ENCODE measurements around the gene DNAH5.

Gene DNAH5

GRCh38 chr5:13749766-13750165 lies 194.7 kb downstream of the DNAH5 start:
- DNase-seq (ENCODE audit: low spot score), result no peak
- H2AK5ac ChIP-seq (ENCODE audit: low read depth, low read length), result no peak overlapping the region
- H3K27ac ChIP-seq (replicated peaks; ENCODE audit: low read length), result no peak overlapping the region
- no peaks in the 10 kb centered on the region for H3K79me1 ChIP-seq (ENCODE audit: low read depth, low read length)
- H3K4ac ChIP-seq (ENCODE audit: low read length), result no peak overlapping the region
- H3K9me3 ChIP-seq (replicated peaks in 1 of 2; ENCODE audit: control insufficient read depth in 2 of 2, insufficient read depth in 1 of 2, low read depth in 1 of 2, low read length in 2 of 2), result no peaks in the 10 kb centered on the region
- H3K4me3 ChIP-seq (ENCODE audit: low read length in 2 of 2), result no peak overlapping the region
- H3K18ac ChIP-seq (ENCODE audit: low read length), result no peak overlapping the region
- no peak overlapping the region for H4K91ac ChIP-seq (ENCODE audit: low read depth, low read length, poor library complexity)
- H4K8ac ChIP-seq (ENCODE audit: low read depth, low read length), result no peak overlapping the region
- no peak overlapping the region for H2BK120ac ChIP-seq (ENCODE audit: low read depth, low read length)
- no peak overlapping the region for H3K4me2 ChIP-seq (ENCODE audit: insufficient read depth, low read length, poor library complexity, severe bottlenecking)
- WGBS, 2 donors (ENCODE audit: extremely low coverage in 2 of 2, insufficient read length in 2 of 2, insufficient replicate concordance in 1 of 2), result no CpG with 5 or more reads among the region's 6 CpGs
- no peaks in the 10 kb centered on the region for H3K4me1 ChIP-seq (ENCODE audit: control insufficient read depth in 2 of 2, insufficient read depth in 1 of 2, low read depth in 1 of 2, low read length in 2 of 2)
- H3K9ac ChIP-seq (ENCODE audit: low read depth, low read length, poor library complexity), result no peak overlapping the region
- H2BK15ac ChIP-seq (ENCODE audit: low read length), result no peak overlapping the region
- no peaks in the 10 kb centered on the region for H3K36me3 ChIP-seq (replicated peaks in 1 of 2; ENCODE audit: control insufficient read depth in 2 of 2, insufficient read depth in 2 of 2, low read length in 2 of 2)
- no peaks in the 10 kb centered on the region for H3K27me3 ChIP-seq (ENCODE audit: control insufficient read depth in 3 of 3, insufficient read depth in 3 of 3, low read depth in 1 of 3, low read length in 3 of 3)
- H3K14ac ChIP-seq (ENCODE audit: low read length), result no peak overlapping the region
- no peak overlapping the region for H2AFZ ChIP-seq (ENCODE audit: low read length)
- no peak overlapping the region for H2BK5ac ChIP-seq (ENCODE audit: low read length)
- no peak overlapping the region for H3K23ac ChIP-seq (ENCODE audit: low read depth, low read length, poor library complexity)
- H2BK12ac ChIP-seq (ENCODE audit: low read length), result no peak overlapping the region

- H2BK12ac ChIP-seq (ENCODE audit: low read length), result no peak overlapping the region
- H3K9me3 ChIP-seq (replicated peaks in 1 of 2; ENCODE audit: control insufficient read depth in 2 of 2, insufficient read depth in 1 of 2, low read depth in 1 of 2, low read length in 2 of 2), result no peaks in the 10 kb centered on the region
- no peak overlapping the region for H2BK5ac ChIP-seq (ENCODE audit: low read length)
- DNase-seq (ENCODE audit: low spot score), result no peak
- H3K14ac ChIP-seq (ENCODE audit: low read length), result no peak overlapping the region
- H4K8ac ChIP-seq (ENCODE audit: low read depth, low read length), result no peak overlapping the region
- H3K18ac ChIP-seq (ENCODE audit: low read length), result no peak overlapping the region
- no peak overlapping the region for H2BK15ac ChIP-seq (ENCODE audit: low read length)
- H3K4me3 ChIP-seq (ENCODE audit: low read length in 2 of 2), result no peak overlapping the region
- H3K9ac ChIP-seq (ENCODE audit: low read depth, low read length, poor library complexity), result no peak overlapping the region
- H3K23ac ChIP-seq (ENCODE audit: low read depth, low read length, poor library complexity), result no peak overlapping the region
- no peak overlapping the region for H2AK5ac ChIP-seq (ENCODE audit: low read depth, low read length)
- no peak overlapping the region for H4K91ac ChIP-seq (ENCODE audit: low read depth, low read length, poor library complexity)
- no peak overlapping the region for H3K4ac ChIP-seq (ENCODE audit: low read length)
- H2BK120ac ChIP-seq (ENCODE audit: low read depth, low read length), result no peak overlapping the region
- no peaks in the 10 kb centered on the region for H3K27me3 ChIP-seq (ENCODE audit: control insufficient read depth in 3 of 3, insufficient read depth in 3 of 3, low read depth in 1 of 3, low read length in 3 of 3)
- no peaks in the 10 kb centered on the region for H3K4me1 ChIP-seq (ENCODE audit: control insufficient read depth in 2 of 2, insufficient read depth in 1 of 2, low read depth in 1 of 2, low read length in 2 of 2)
- no peaks in the 10 kb centered on the region for H3K79me1 ChIP-seq (ENCODE audit: low read depth, low read length)
- H2AFZ ChIP-seq (ENCODE audit: low read length), result no peak overlapping the region
- no peaks in the 10 kb centered on the region for H3K36me3 ChIP-seq (replicated peaks in 1 of 2; ENCODE audit: control insufficient read depth in 2 of 2, insufficient read depth in 2 of 2, low read length in 2 of 2)
- H3K4me2 ChIP-seq (ENCODE audit: insufficient read depth, low read length, poor library complexity, severe bottlenecking), result no peak overlapping the region
- no peak overlapping the region for H3K27ac ChIP-seq (replicated peaks; ENCODE audit: low read length)
Observed at GRCh38 chr5:13746026-13746425, 198.5 kb downstream of the DNAH5 start.

- Histone ChIP-seq H4K8ac (ENCODE audit: low read depth, low read length) (no peak overlapping the region), H3K79me1 (ENCODE audit: low read depth, low read length) (no peaks in the 10 kb centered on the region), H3K36me3 (replicated peaks in 1 of 2; ENCODE audit: control insufficient read depth in 2 of 2, insufficient read depth in 2 of 2, low read length in 2 of 2) (no peaks in the 10 kb centered on the region), H2BK15ac (ENCODE audit: low read length) (no peak overlapping the region), H2AK5ac (ENCODE audit: low read depth, low read length) (no peak overlapping the region), H3K4me1 (ENCODE audit: control insufficient read depth in 2 of 2, insufficient read depth in 1 of 2, low read depth in 1 of 2, low read length in 2 of 2) (no peaks in the 10 kb centered on the region), H3K4ac (ENCODE audit: low read length) (no peak overlapping the region), H2BK5ac (ENCODE audit: low read length) (no peak overlapping the region), H3K23ac (ENCODE audit: low read depth, low read length, poor library complexity) (no peak overlapping the region), H3K27ac (replicated peaks; ENCODE audit: low read length) (no peak overlapping the region), H3K4me3 (ENCODE audit: low read length in 2 of 2) (no peak overlapping the region), H2AFZ (ENCODE audit: low read length) (no peak overlapping the region), H3K18ac (ENCODE audit: low read length) (no peak overlapping the region), H3K27me3 (ENCODE audit: control insufficient read depth in 3 of 3, insufficient read depth in 3 of 3, low read depth in 1 of 3, low read length in 3 of 3) (no peaks in the 10 kb centered on the region), H3K9ac (ENCODE audit: low read depth, low read length, poor library complexity) (no peak overlapping the region), H2BK120ac (ENCODE audit: low read depth, low read length) (no peak overlapping the region), H3K4me2 (ENCODE audit: insufficient read depth, low read length, poor library complexity, severe bottlenecking) (no peak overlapping the region), H3K14ac (ENCODE audit: low read length) (no peak overlapping the region), H3K9me3 (replicated peaks in 1 of 2; ENCODE audit: control insufficient read depth in 2 of 2, insufficient read depth in 1 of 2, low read depth in 1 of 2, low read length in 2 of 2) (no peaks in the 10 kb centered on the region), H2BK12ac (ENCODE audit: low read length) (no peak overlapping the region), H4K91ac (ENCODE audit: low read depth, low read length, poor library complexity) (no peak overlapping the region)
- DNase-seq (ENCODE audit: low spot score), result no peak
- WGBS, 2 donors (ENCODE audit: extremely low coverage in 2 of 2, insufficient read length in 2 of 2, insufficient replicate concordance in 1 of 2), result no CpG with 5 or more reads among the region's 3 CpGs
Observed at GRCh38 chr5:13745508-13745907, 199.0 kb downstream of the DNAH5 start.

GRCh38 chr5:13740471-13740870 lies 204.0 kb downstream of the DNAH5 start:
- no peak overlapping the region for H4K91ac ChIP-seq (ENCODE audit: low read depth, low read length, poor library complexity)
- H4K8ac ChIP-seq (ENCODE audit: low read depth, low read length), result no peak overlapping the region
- no peak overlapping the region for H2BK12ac ChIP-seq (ENCODE audit: low read length)
- no peak overlapping the region for H3K14ac ChIP-seq (ENCODE audit: low read length)
- no peak overlapping the region for H3K27ac ChIP-seq (replicated peaks; ENCODE audit: low read length)
- no peak overlapping the region for H2AK5ac ChIP-seq (ENCODE audit: low read depth, low read length)
- no peak overlapping the region for H3K9ac ChIP-seq (ENCODE audit: low read depth, low read length, poor library complexity)
- no peak overlapping the region for H3K23ac ChIP-seq (ENCODE audit: low read depth, low read length, poor library complexity)
- no peaks in the 10 kb centered on the region for H3K4me1 ChIP-seq (ENCODE audit: control insufficient read depth in 2 of 2, insufficient read depth in 1 of 2, low read depth in 1 of 2, low read length in 2 of 2)
- H3K4me3 ChIP-seq (ENCODE audit: low read length in 2 of 2), result no peak overlapping the region
- no peak for DNase-seq (ENCODE audit: low spot score)
- no peak overlapping the region for H2BK120ac ChIP-seq (ENCODE audit: low read depth, low read length)
- H3K36me3 ChIP-seq (replicated peaks in 1 of 2; ENCODE audit: control insufficient read depth in 2 of 2, insufficient read depth in 2 of 2, low read length in 2 of 2), result no peaks in the 10 kb centered on the region
- no peak overlapping the region for H2AFZ ChIP-seq (ENCODE audit: low read length)
- H3K18ac ChIP-seq (ENCODE audit: low read length), result no peak overlapping the region
- no peak overlapping the region for H3K4me2 ChIP-seq (ENCODE audit: insufficient read depth, low read length, poor library complexity, severe bottlenecking)
- H3K9me3 ChIP-seq (replicated peaks in 1 of 2; ENCODE audit: control insufficient read depth in 2 of 2, insufficient read depth in 1 of 2, low read depth in 1 of 2, low read length in 2 of 2), result no peaks in the 10 kb centered on the region
- no peak overlapping the region for H2BK15ac ChIP-seq (ENCODE audit: low read length)
- H3K27me3 ChIP-seq (ENCODE audit: control insufficient read depth in 3 of 3, insufficient read depth in 3 of 3, low read depth in 1 of 3, low read length in 3 of 3), result no peaks in the 10 kb centered on the region
- no peak overlapping the region for H3K4ac ChIP-seq (ENCODE audit: low read length)
- no CpG with 5 or more reads among the region's 2 CpGs for WGBS, 2 donors (ENCODE audit: extremely low coverage in 2 of 2, insufficient read length in 2 of 2, insufficient replicate concordance in 1 of 2)
- no peak overlapping the region for H2BK5ac ChIP-seq (ENCODE audit: low read length)
- no peaks in the 10 kb centered on the region for H3K79me1 ChIP-seq (ENCODE audit: low read depth, low read length)

Data from neuronal stem cell (in vitro differentiated cells).